SH-SY5Y (cell line): Measurements from ENCODE around the gene KCNK15.

Experiments
- GATA2 ChIP-seq: IDR thresholded peaks from 2 replicates; pipeline ENCODE4 v1.6.1; 2011; ENCODE audit warnings: mild to moderate bottlenecking, low read depth, low read length
- GATA3 ChIP-seq: IDR thresholded peaks from 2 replicates; pipeline ENCODE4 v1.6.1; 2011; ENCODE audit warnings: low read depth, mild to moderate bottlenecking, low read length, moderate library complexity

KCNK15 gene

GRCh38 chr20:44756956-44757355 lies 11.3 kb downstream of the KCNK15 start:
- no peak for TF ChIP-seq GATA2
- TF ChIP-seq GATA3: no peak

GRCh38 chr20:44758247-44759101 lies 12.8 kb downstream of the KCNK15 start:
- TF ChIP-seq GATA2 (no peak), GATA3 (no peak)

DNA sequence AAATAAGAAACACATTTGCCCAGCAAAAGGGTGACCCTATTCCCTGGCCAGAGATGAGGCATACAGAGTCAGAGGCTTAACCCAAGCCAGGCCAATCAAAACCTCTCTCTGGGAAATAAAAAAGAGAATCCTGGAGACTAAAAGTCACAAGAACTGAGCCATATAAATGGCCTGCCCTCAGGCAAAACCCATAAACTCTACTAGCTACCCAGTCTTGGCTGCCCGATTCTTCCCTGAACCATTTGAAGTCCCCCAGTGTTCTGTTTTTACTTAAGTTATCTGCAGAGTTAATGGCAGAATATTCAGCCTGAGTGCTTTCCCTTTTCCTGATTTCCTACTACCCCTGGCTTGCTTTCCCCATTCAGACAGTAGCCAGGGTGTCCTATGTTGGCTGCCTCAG lies 13.9 kb downstream of the KCNK15 start:
- TF ChIP-seq GATA3 (no peak), GATA2 (no peak)

GRCh38 chr20:44761423-44761822 lies 15.8 kb downstream of the KCNK15 start:
- TF ChIP-seq GATA2 (no peak), GATA3 (no peak)

DNA sequence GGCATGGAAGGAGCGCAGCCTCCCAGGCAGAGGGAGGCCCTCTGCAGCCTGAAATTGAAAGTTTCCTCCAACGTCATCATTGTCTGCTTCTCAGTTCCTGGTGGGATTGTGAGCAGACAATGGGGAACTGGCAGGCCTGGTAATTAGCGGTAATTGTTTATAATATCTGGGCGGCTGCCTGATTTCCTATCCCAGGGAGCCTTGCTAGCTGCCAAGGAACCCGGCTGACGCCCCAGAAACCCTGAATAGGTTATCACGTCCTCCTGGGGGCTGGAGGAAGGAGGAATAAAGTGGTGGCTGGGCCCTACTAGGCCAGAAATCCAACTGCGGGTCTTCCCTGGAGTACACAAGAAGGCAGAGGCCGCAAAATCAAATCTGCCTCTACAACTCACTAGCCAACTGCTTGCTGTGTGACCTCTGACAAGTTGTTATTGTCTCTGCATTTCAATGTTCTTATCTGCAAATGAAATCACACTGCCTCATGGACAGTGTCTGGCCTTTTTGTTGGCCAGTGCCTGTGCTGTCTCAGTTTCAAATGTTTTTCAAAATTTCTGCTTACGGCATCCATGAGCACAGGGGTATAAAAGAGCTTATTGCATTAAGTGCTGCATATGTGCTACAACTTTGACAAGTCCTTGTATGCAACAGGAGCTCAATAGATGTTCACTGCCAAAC lies 16.9 kb downstream of the KCNK15 start:
- TF ChIP-seq GATA3 (peak; percentile 78; the same call in 1 of the 2 replicates), GATA2 (peak; percentile 95)

GRCh38 chr20:44765091-44765490 lies 19.4 kb downstream of the KCNK15 start:
- TF ChIP-seq GATA2 (no peak), GATA3 (no peak)

GRCh38 chr20:44765701-44766347 lies 20.2 kb downstream of the KCNK15 start:
- TF ChIP-seq GATA3: no peak
- no peak for TF ChIP-seq GATA2

- TF ChIP-seq GATA3 (no peak), GATA2 (no peak)
These were observed 22.6 kb downstream of the KCNK15 start for GRCh38 chr20:44768256-44768655.

GRCh38 chr20:44768854-44769480 lies 23.3 kb downstream of the KCNK15 start:
- TF ChIP-seq GATA3 (no peak), GATA2 (no peak)

- TF ChIP-seq GATA2 (no peak), GATA3 (no peak)
These were observed 23.8 kb downstream of the KCNK15 start for GRCh38 chr20:44769481-44769863.

- TF ChIP-seq GATA2: no peak
- no peak for TF ChIP-seq GATA3
These were observed 25.0 kb downstream of the KCNK15 start for GRCh38 chr20:44770484-44771171.

DNA sequence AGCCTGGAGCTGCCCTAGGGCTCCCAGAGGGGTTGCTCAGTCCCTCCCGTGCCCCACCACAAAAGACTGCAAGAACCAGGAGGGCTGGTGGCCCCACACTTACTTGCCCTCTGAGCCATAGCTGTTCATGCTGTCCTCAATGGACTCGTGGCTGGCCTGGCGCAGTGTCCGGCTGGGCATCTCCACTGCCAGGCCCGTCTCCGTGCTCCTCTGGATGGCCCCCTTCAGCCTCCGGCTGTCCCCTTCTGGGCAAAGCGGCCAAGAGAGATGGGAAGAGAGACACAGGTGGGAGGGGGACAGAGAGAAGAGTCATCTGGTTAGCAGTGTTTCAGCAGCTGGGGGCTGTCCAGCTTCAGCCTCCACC lies 25.5 kb downstream of the KCNK15 start:
- TF ChIP-seq GATA2 (no peak), GATA3 (no peak)

DNA sequence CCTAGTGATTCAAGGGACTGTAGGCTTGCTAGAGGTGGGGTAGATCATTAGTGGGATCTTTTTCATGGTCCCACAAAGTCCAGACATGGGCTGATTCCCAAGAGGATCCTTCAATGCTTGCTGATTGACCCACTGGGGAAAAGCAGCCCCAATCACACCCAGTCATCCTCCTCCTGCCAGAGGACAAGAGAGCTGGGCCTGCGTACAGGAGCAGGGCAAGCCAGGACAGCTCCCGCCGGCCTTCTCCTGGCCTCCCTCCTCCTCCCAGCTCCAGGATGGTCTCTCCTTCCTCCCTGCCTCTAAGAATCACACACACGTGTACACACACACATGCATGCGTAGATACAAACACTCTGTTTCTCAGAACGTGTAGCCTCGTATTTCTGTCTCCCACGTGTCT lies 27.0 kb downstream of the KCNK15 start:
- TF ChIP-seq GATA3 (no peak), GATA2 (no peak)

DNA sequence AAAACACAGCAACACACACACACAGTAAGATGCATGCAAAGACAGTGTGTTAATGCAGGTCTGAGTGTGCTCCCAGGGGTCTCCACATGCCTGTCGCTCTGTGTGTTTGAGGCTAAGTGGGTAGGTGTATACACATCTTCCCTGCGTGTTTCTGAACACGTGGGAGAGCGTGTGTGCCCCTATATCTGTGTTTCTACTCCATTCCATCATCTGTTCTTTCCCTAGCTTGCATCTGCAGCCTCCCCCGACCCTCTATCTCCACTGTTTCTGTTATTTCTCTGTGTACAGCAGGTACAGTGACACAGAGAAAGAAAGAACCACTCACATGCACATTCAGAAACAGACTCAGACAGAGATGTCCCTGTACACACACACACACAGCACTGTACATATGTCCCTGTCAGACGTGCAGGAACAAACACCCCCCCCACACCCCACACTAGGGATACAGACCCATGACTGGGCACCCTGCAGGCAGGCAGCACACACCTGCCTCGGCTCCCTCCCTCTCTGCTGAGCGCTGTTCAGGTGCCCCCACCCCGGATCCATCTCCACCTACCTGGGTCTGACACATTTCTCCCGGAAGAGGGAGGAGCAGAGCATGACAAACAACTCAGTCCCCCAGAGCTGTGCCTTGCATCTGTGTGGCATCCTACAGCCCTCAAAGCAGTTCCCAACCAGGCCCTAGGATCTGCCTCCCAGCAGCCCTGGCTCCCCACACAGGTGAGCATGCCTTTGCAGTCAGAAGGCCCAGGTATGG lies 27.6 kb downstream of the KCNK15 start:
- TF ChIP-seq GATA3 (no peak), GATA2 (no peak)
